Karpas-422 (cell line): ENCODE measurements around the gene DAGLB. TPM values are rescaled to one million over a fixed set of nuclear protein-coding genes. Genes with fewer than 3 reads are reported as not detected.
"Not testable (repeated sequence)": the region's sequence is repeated elsewhere in the genome, so short reads cannot be mapped to it uniquely, and the experiment has no call there.

ENCODE experiments used
- DNase-seq: peaks from one replicate; pipeline ENCODE4 v3.0.0-alpha.2; 2015
- H2AFZ ChIP-seq: fragments of 200-600 bp; sonication (generic); 2 replicates; pipeline ENCODE4 v1.6.1; 2014; ENCODE audit warnings: antibody characterized with exemption, low read length, mixed read lengths
- H3K27ac ChIP-seq: fragments of 200-600 bp; sonication (generic); 2 replicates; pipeline ENCODE4 v1.5.1; 2014; ENCODE audit warnings: mild to moderate bottlenecking, low read length, moderate library complexity
- H3K27me3 ChIP-seq: fragments of 200-600 bp; sonication (generic); 2 replicates; pipeline ENCODE4 v1.6.1; 2014; ENCODE audit warnings: low read length, mixed read lengths
- H3K36me3 ChIP-seq: fragments of 200-600 bp; sonication (generic); 2 replicates; pipeline ENCODE4 v1.6.1; 2014; ENCODE audit warnings: low read length, mixed read lengths; ENCODE audit not compliant: insufficient read depth
- H3K4me1 ChIP-seq: fragments of 200-600 bp; sonication (generic); 2 replicates; pipeline ENCODE4 v1.6.1; 2014; ENCODE audit warnings: mild to moderate bottlenecking, low read length, mixed read lengths
- H3K4me2 ChIP-seq: fragments of 200-600 bp; sonication (generic); 2 replicates; pipeline ENCODE4 v1.6.1; 2014; ENCODE audit warnings: low read length, low read depth, mild to moderate bottlenecking; ENCODE audit not compliant: poor library complexity, severe bottlenecking
- H3K4me3 ChIP-seq: fragments of 200-600 bp; sonication (generic); 2 replicates; pipeline ENCODE4 v1.5.1; 2014; ENCODE audit warnings: mild to moderate bottlenecking, antibody characterized with exemption, low read length, mixed read lengths
- H3K79me2 ChIP-seq: fragments of 200-600 bp; sonication (generic); 2 replicates; pipeline ENCODE4 v1.6.1; 2014; ENCODE audit warnings: mild to moderate bottlenecking, low read length, mixed read lengths
- H3K9ac ChIP-seq: fragments of 200-600 bp; sonication (generic); 2 replicates; pipeline ENCODE4 v1.6.0; 2014; ENCODE audit warnings: low read length
- H3K9me2 ChIP-seq: fragments of 200-600 bp; sonication (generic), shearing (Covaris generic); replicated peaks from 2 replicates; pipeline ENCODE4 v1.6.0; 2014; ENCODE audit warnings: mild to moderate bottlenecking, low read length, moderate library complexity; ENCODE audit not compliant: insufficient read depth
- H3K9me3 ChIP-seq: fragments of 300-700, 200-600 bp; sonication (generic); 2 replicates; pipeline ENCODE4 v1.6.1; 2014; ENCODE audit warnings: low read length, mixed read lengths
- H4K20me1 ChIP-seq: fragments of 200-600 bp; sonication (generic); 2 replicates; pipeline ENCODE4 v1.6.1; 2014; ENCODE audit warnings: mild to moderate bottlenecking, antibody characterized with exemption, low read length, low read depth; ENCODE audit not compliant: insufficient read depth
- total RNA-seq: library from RNA; depleted of rRNA; stranded (reverse); fragments of >200 nt; shearing (Covaris generic); gene quantifications from 2 replicates; pipeline ENCODE4 v1.2.3, GENCODE V29; 2014; ENCODE audit warnings: low replicate concordance

DAGLB gene
- total RNA-seq, 1 experiment from 2014 or later, result 10.0 TPM

- H3K27ac ChIP-seq, result no peak overlapping the region
- H3K4me2 ChIP-seq, result no peak overlapping the region
- H3K27me3 ChIP-seq, result no peaks in the 10 kb centered on the region
- no peaks in the 10 kb centered on the region for H3K9me2 ChIP-seq
- no peaks in the 10 kb centered on the region for H3K9me3 ChIP-seq
- H4K20me1 ChIP-seq, result peaks cover 14% of the 10 kb centered on the region; the same call in 1 of the 2 replicates
- peaks cover 22% of the 10 kb centered on the region for H3K36me3 ChIP-seq
- peaks cover 15% of the 10 kb centered on the region for H3K79me2 ChIP-seq
- no peak overlapping the region for H3K9ac ChIP-seq
- H3K4me3 ChIP-seq, result no peak overlapping the region
- no peak for DNase-seq
- no peak overlapping the region for H2AFZ ChIP-seq
- no peaks in the 10 kb centered on the region for H3K4me1 ChIP-seq
These were observed 43.8 kb downstream of the DAGLB start for GRCh38 chr7:6403907-6404306.

GRCh38 chr7:6402741-6403140 lies 45.0 kb downstream of the DAGLB start:
- Histone ChIP-seq H3K4me2 (no peak overlapping the region), H3K36me3 (peaks cover 17% of the 10 kb centered on the region)

GRCh38 chr7:6402041-6402440 lies 45.7 kb downstream of the DAGLB start:
- Histone ChIP-seq H3K4me2 (no peak overlapping the region), H3K9ac (no peak overlapping the region), H3K4me1 (no peaks in the 10 kb centered on the region), H3K27ac (no peak overlapping the region), H4K20me1 (peaks cover 19% of the 10 kb centered on the region; the same call in 1 of the 2 replicates), H3K79me2 (peaks cover 32% of the 10 kb centered on the region), H2AFZ (no peak overlapping the region), H3K27me3 (no peaks in the 10 kb centered on the region), H3K9me3 (no peaks in the 10 kb centered on the region), H3K36me3 (peaks cover 14% of the 10 kb centered on the region), H3K9me2 (no peaks in the 10 kb centered on the region), H3K4me3 (no peak overlapping the region)
- DNase-seq, result no peak

More at GRCh38 chr7:6402741-6403140, 45.0 kb downstream of the DAGLB start:
- H3K4me3 ChIP-seq, result no peak overlapping the region
- no peak overlapping the region for H3K9ac ChIP-seq
- DNase-seq, result no peak
- no peaks in the 10 kb centered on the region for H3K4me1 ChIP-seq
- peaks cover 27% of the 10 kb centered on the region for H3K79me2 ChIP-seq
- H4K20me1 ChIP-seq, result peaks cover 19% of the 10 kb centered on the region; the same call in 1 of the 2 replicates
- no peaks in the 10 kb centered on the region for H3K9me3 ChIP-seq
- H3K9me2 ChIP-seq, result no peaks in the 10 kb centered on the region
- no peak overlapping the region for H3K27ac ChIP-seq
- H3K27me3 ChIP-seq, result no peaks in the 10 kb centered on the region
- H2AFZ ChIP-seq, result no peak overlapping the region

- Histone ChIP-seq H3K27ac (no peak overlapping the region), H3K27me3 (no peaks in the 10 kb centered on the region), H3K9me3 (no peaks in the 10 kb centered on the region), H3K4me2 (no peak overlapping the region), H4K20me1 (peaks cover 19% of the 10 kb centered on the region; the same call in 1 of the 2 replicates), H3K4me1 (no peaks in the 10 kb centered on the region), H3K36me3 (peaks cover 14% of the 10 kb centered on the region), H3K4me3 (no peak overlapping the region), H2AFZ (no peak overlapping the region), H3K9ac (no peak overlapping the region), H3K9me2 (no peaks in the 10 kb centered on the region), H3K79me2 (peaks cover 34% of the 10 kb centered on the region)
- DNase-seq, result no peak
These were observed 46.2 kb downstream of the DAGLB start for GRCh38 chr7:6401536-6401935.

- not testable (repeated sequence) for H3K4me3 ChIP-seq, H3K9me3 ChIP-seq, H3K4me2 ChIP-seq, H3K9me2 ChIP-seq, H3K9ac ChIP-seq, DNase-seq, H3K27me3 ChIP-seq, H3K27ac ChIP-seq, H2AFZ ChIP-seq, H3K4me1 ChIP-seq
- Histone ChIP-seq H4K20me1 (peaks cover 29% of the 10 kb centered on the region), H3K79me2 (peaks cover 44% of the 10 kb centered on the region), H3K36me3 (peaks cover 14% of the 10 kb centered on the region)
These were observed 47.3 kb downstream of the DAGLB start for GRCh38 chr7:6400243-6401105.

- Histone ChIP-seq H3K4me2 (no peak overlapping the region), H3K27ac (no peak overlapping the region), H3K79me2 (peaks cover 55% of the 10 kb centered on the region), H3K9ac (no peak overlapping the region), H3K27me3 (no peaks in the 10 kb centered on the region), H3K36me3 (peaks cover 14% of the 10 kb centered on the region), H3K4me1 (no peaks in the 10 kb centered on the region), H2AFZ (no peak overlapping the region), H4K20me1 (peaks cover 37% of the 10 kb centered on the region), H3K4me3 (no peak overlapping the region), H3K9me2 (no peaks in the 10 kb centered on the region), H3K9me3 (no peaks in the 10 kb centered on the region)
- no peak for DNase-seq
These were observed 48.4 kb downstream of the DAGLB start for GRCh38 chr7:6399351-6399750.

- Histone ChIP-seq H3K4me1 (no peaks in the 10 kb centered on the region), H3K9me3 (no peaks in the 10 kb centered on the region), H3K9me2 (no peaks in the 10 kb centered on the region), H3K4me2 (no peak overlapping the region), H3K27me3 (no peaks in the 10 kb centered on the region), H4K20me1 (peaks cover 41% of the 10 kb centered on the region), H3K27ac (no peak overlapping the region), H3K79me2 (peaks cover 59% of the 10 kb centered on the region), H3K9ac (no peak overlapping the region), H3K4me3 (no peak overlapping the region), H2AFZ (no peak overlapping the region), H3K36me3 (peaks cover 10% of the 10 kb centered on the region)
- no peak for DNase-seq
These were observed 48.8 kb downstream of the DAGLB start for GRCh38 chr7:6398943-6399342.

- not testable (repeated sequence) for H3K27me3 ChIP-seq, H2AFZ ChIP-seq, H3K9me2 ChIP-seq, H3K9me3 ChIP-seq, H3K36me3 ChIP-seq, H3K9ac ChIP-seq, H3K4me3 ChIP-seq, H3K4me1 ChIP-seq, H3K27ac ChIP-seq, DNase-seq, H3K4me2 ChIP-seq
- Histone ChIP-seq H3K79me2 (peaks cover 69% of the 10 kb centered on the region), H4K20me1 (peaks cover 48% of the 10 kb centered on the region)
These were observed 49.8 kb downstream of the DAGLB start for GRCh38 chr7:6397759-6398495.
